PFSK-1 (cell line): ENCODE measurements around the gene MEX3A.

Source experiments
- FOXP2 ChIP-seq: optimal IDR thresholded peaks from 2 replicates; pipeline ENCODE3; 2011; ENCODE audit warnings: borderline replicate concordance, control low read depth, inconsistent platforms; ENCODE audit not compliant: insufficient read depth; ENCODE audit errors: extremely low read length, extremely low read depth
- POLR2AphosphoS5 ChIP-seq: IDR thresholded peaks from 2 replicates; pipeline ENCODE4 v1.6.1; 2012; ENCODE audit warnings: low read depth, mild to moderate bottlenecking, control low read depth, low read length, moderate library complexity
- REST ChIP-seq, 2 experiments: IDR thresholded peaks; 2 replicates each; pipeline versions ENCODE4 v1.6.1 to v1.8.0; 2011 to 2012; ENCODE audit warnings: low read depth in 2 of 2, low read length in 2 of 2, control low read depth in 1 of 2, inconsistent platforms in 1 of 2, mild to moderate bottlenecking in 1 of 2, moderate library complexity in 1 of 2; ENCODE audit not compliant: insufficient read depth in 1 of 2
- SIN3A ChIP-seq: IDR thresholded peaks from 2 replicates; pipeline ENCODE4 v1.6.1; 2012; ENCODE audit warnings: mild to moderate bottlenecking, low read length, moderate library complexity, borderline replicate concordance; ENCODE audit not compliant: insufficient read depth
- TAF1 ChIP-seq: IDR thresholded peaks from 2 replicates; pipeline ENCODE4 v1.6.1; 2012; ENCODE audit warnings: low read length, control low read depth, borderline replicate concordance; ENCODE audit not compliant: insufficient read depth

GRCh38 chr1:156026588-156026987 lies 55.7 kb downstream of the MEX3A start:
- TF ChIP-seq POLR2AphosphoS5 (no peak), REST (IDR thresholded peaks at IDR 0.05; ENCODE audit: insufficient read depth in 1 of 2, low read depth in 2 of 2, low read length in 2 of 2) (no peak), TAF1 (no peak), SIN3A (no peak), FOXP2 (no peak)
